SK-N-SH treated with all-trans-retinoic acid at 6 μM for 48 hours (cell line): ENCODE results near the gene CAAP1.
"Not testable (repeated sequence)": the region's sequence is repeated elsewhere in the genome, so short reads cannot be mapped to it uniquely, and the experiment has no call there.

ENCODE experiments used
- ATAC-seq: fragments of 200-7000 bp; cut with Tn5 transposase; 3 replicates; pipeline ENCODE4 v1.9.1; 2020; ENCODE audit warnings: mild to moderate bottlenecking, moderate library complexity
- ARNTL ChIP-seq: fragments of 450-650 bp; formaldehyde crosslinking; IDR thresholded peaks from 2 replicates; pipeline ENCODE4 v1.5.0; 2020; ENCODE audit warnings: low read depth, mild to moderate bottlenecking, moderate library complexity, borderline replicate concordance
- BACH2 ChIP-seq: fragments of 250-450 bp; sonication (Bioruptor Pico); IDR thresholded peaks from 2 replicates; pipeline ENCODE4 v1.9.0; 2021; ENCODE audit warnings: mild to moderate bottlenecking, borderline replicate concordance
- CREB5 ChIP-seq: fragments of 250-450 bp; sonication (Bioruptor Pico); IDR thresholded peaks from 2 replicates; pipeline ENCODE4 v1.5.1; 2020; ENCODE audit warnings: low read depth, mild to moderate bottlenecking, moderate library complexity
- CSRNP3 ChIP-seq: fragments of 250-450 bp; sonication (Bioruptor Pico); IDR thresholded peaks from 2 replicates; pipeline ENCODE4 v1.5.1; 2021; ENCODE audit warnings: mild to moderate bottlenecking, moderate library complexity
- ESRRG ChIP-seq: fragments of 250-450 bp; sonication (Bioruptor Pico); IDR thresholded peaks from 2 replicates; pipeline ENCODE4 v1.6.1; 2021; ENCODE audit warnings: mild to moderate bottlenecking
- GLIS3 ChIP-seq: fragments of 250-450 bp; sonication (Bioruptor Pico); IDR thresholded peaks from 2 replicates; pipeline ENCODE4 v1.5.0; 2020; ENCODE audit warnings: mild to moderate bottlenecking, moderate library complexity
- ISL1 ChIP-seq: fragments of 250-450 bp; sonication (Bioruptor Pico); IDR thresholded peaks from 2 replicates; pipeline ENCODE4 v2.1.2; 2022; ENCODE audit warnings: mild to moderate bottlenecking, moderate library complexity
- OSR1 ChIP-seq: fragments of 250-450 bp; sonication (Bioruptor Pico); IDR thresholded peaks from 2 replicates; pipeline ENCODE4 v1.8.0; 2022; ENCODE audit warnings: moderate library complexity, mild to moderate bottlenecking, inconsistent platforms
- PATZ1 ChIP-seq: fragments of 250-450 bp; sonication (Bioruptor Pico); IDR thresholded peaks from 2 replicates; pipeline ENCODE4 v1.8.0; 2020; ENCODE audit warnings: mild to moderate bottlenecking, moderate library complexity, borderline replicate concordance
- POU6F1 ChIP-seq: fragments of 250-450 bp; sonication (Bioruptor Pico); IDR thresholded peaks from 2 replicates; pipeline ENCODE4 v1.8.0; 2021; ENCODE audit warnings: low read depth, mild to moderate bottlenecking, moderate library complexity, borderline replicate concordance
- PPARA ChIP-seq: fragments of 250-450 bp; sonication (Bioruptor Pico); IDR thresholded peaks from 2 replicates; pipeline ENCODE4 v1.5.0; 2020; ENCODE audit warnings: mild to moderate bottlenecking, borderline replicate concordance
- RARB ChIP-seq: fragments of 250-450 bp; sonication (Bioruptor Pico); IDR thresholded peaks from 2 replicates; pipeline ENCODE4 v1.8.0; 2021; ENCODE audit warnings: mild to moderate bottlenecking, moderate library complexity
- SNAI2 ChIP-seq: fragments of 250-450 bp; sonication (Bioruptor Pico); IDR thresholded peaks from 2 replicates; pipeline ENCODE4 v1.5.0; 2020; ENCODE audit warnings: mild to moderate bottlenecking, moderate library complexity
- TCF4 ChIP-seq: fragments of 250-450 bp; sonication (Bioruptor Pico); IDR thresholded peaks from 2 replicates; pipeline ENCODE4 v1.8.0; 2021; ENCODE audit warnings: mild to moderate bottlenecking, moderate library complexity, borderline replicate concordance
- TOX ChIP-seq: fragments of 250-450 bp; sonication (Bioruptor Pico); IDR thresholded peaks from 2 replicates; pipeline ENCODE4 v1.8.0; 2021; ENCODE audit warnings: mild to moderate bottlenecking, moderate library complexity, borderline replicate concordance
- TSHZ2 ChIP-seq: fragments of 250-450 bp; sonication (Bioruptor Pico); IDR thresholded peaks from 2 replicates; pipeline ENCODE4 v1.5.0; 2020; ENCODE audit warnings: mild to moderate bottlenecking, moderate library complexity
- ZC3H10 ChIP-seq: fragments of 250-450 bp; sonication (Bioruptor Pico); IDR thresholded peaks from 2 replicates; pipeline ENCODE4 v1.5.1; 2021; ENCODE audit warnings: mild to moderate bottlenecking, moderate library complexity
- ZFP3 ChIP-seq: fragments of 250-450 bp; sonication (Bioruptor Pico); IDR thresholded peaks from 2 replicates; pipeline ENCODE4 v1.5.0; 2020; ENCODE audit warnings: mild to moderate bottlenecking, moderate library complexity
- ZFP30 ChIP-seq: fragments of 450-650 bp; formaldehyde crosslinking; IDR thresholded peaks from 2 replicates; pipeline ENCODE4 v1.5.0; 2022; ENCODE audit warnings: mild to moderate bottlenecking, moderate library complexity
- ZNF565 ChIP-seq: fragments of 450-650 bp; formaldehyde crosslinking; conservative IDR thresholded peaks from 2 replicates; pipeline ENCODE4 v1.5.0; 2020; ENCODE audit warnings: low read depth, mild to moderate bottlenecking, moderate library complexity
- ZNF70 ChIP-seq: fragments of 450-650 bp; formaldehyde crosslinking; IDR thresholded peaks from 2 replicates; pipeline ENCODE4 v1.5.0; 2020; ENCODE audit warnings: mild to moderate bottlenecking, moderate library complexity
- ZNF8 ChIP-seq: fragments of 450-650 bp; formaldehyde crosslinking; IDR thresholded peaks from 2 replicates; pipeline ENCODE4 v1.5.0; 2020; ENCODE audit warnings: mild to moderate bottlenecking, moderate library complexity

Gene CAAP1

GRCh38 chr9:26882154-26882553 is 10.4 kb downstream of the CAAP1 start (continued):
- no peak for TF ChIP-seq CREB5 (CRISPR knock-in tag)
- no peak for TF ChIP-seq TCF4
- TF ChIP-seq ZNF70 (CRISPR knock-in tag), result no peak
- TF ChIP-seq RARB, result no peak
- TF ChIP-seq OSR1 (CRISPR knock-in tag), result no peak
- no peak for TF ChIP-seq ARNTL
- no peak for TF ChIP-seq TOX

GRCh38 chr9:26880262-26880661 is 12.3 kb downstream of the CAAP1 start:
- no peak for TF ChIP-seq TOX
- TF ChIP-seq ZNF565 (CRISPR knock-in tag), result no peak
- TF ChIP-seq ZNF8 (CRISPR knock-in tag), result no peak
- TF ChIP-seq CSRNP3 (CRISPR knock-in tag), result no peak
- no peak for TF ChIP-seq ZFP3 (CRISPR knock-in tag)
- TF ChIP-seq TSHZ2 (CRISPR knock-in tag), result no peak
- no peak for TF ChIP-seq PPARA (CRISPR knock-in tag)
- TF ChIP-seq ZC3H10, result no peak
- TF ChIP-seq POU6F1 (CRISPR knock-in tag), result no peak
- no peak for TF ChIP-seq PATZ1 (CRISPR knock-in tag)
- no peak for TF ChIP-seq ISL1 (CRISPR knock-in tag)
- no peak for TF ChIP-seq GLIS3 (CRISPR knock-in tag)
- no peak for TF ChIP-seq CREB5 (CRISPR knock-in tag)
- TF ChIP-seq SNAI2 (CRISPR knock-in tag), result no peak
- TF ChIP-seq BACH2, result no peak
- TF ChIP-seq RARB, result no peak
- TF ChIP-seq OSR1 (CRISPR knock-in tag), result no peak
- TF ChIP-seq ZNF70 (CRISPR knock-in tag), result no peak
- TF ChIP-seq ESRRG (CRISPR knock-in tag), result no peak
- TF ChIP-seq ZFP30 (CRISPR knock-in tag), result no peak
- no peak for ATAC-seq

- ATAC-seq, result not testable (repeated sequence)
Measured at GRCh38 chr9:26875155-26875554, 17.4 kb downstream of the CAAP1 start.
